Right lung (tissue), 10 donors: ENCODE results near the gene TSR2. TPM values are rescaled to one million over a fixed set of nuclear protein-coding genes. Genes with fewer than 3 reads are reported as not detected.

Source experiments
- DNase-seq, 2 donors: peaks; one replicate each; pipeline ENCODE4 v3.0.0-alpha.2; 2013
- long read RNA-seq, 8 donors: transcript quantifications; one replicate each; lab custom pipeline, GENCODE V29; 2026
- polyA plus RNA-seq, 5 donors: library from polyadenylated mRNA; unstranded; fragments of 120-200 nt; gene quantifications; one replicate each; pipeline versions ENCODE4 v1.2.1 to v1.2.3, GENCODE V29; 2013; ENCODE audit warnings: inconsistent platforms in 1 of 5, low replicate concordance in 1 of 5; ENCODE audit not compliant: insufficient read length in 5 of 5, insufficient read depth in 1 of 5

TSR2 gene
- polyA plus RNA-seq = 10 to 100 TPM; 37.6 to 50.0 (median 43.8) TPM
- long read RNA-seq, donor 1, transcript TSR2-201 (5 exons, 1,534 nt) = major isoform, 19 of 19 reads
- long read RNA-seq, donor 1, partial matches to known transcripts = 0 of 19 reads
- long read RNA-seq, donor 1, other reads (novel, unspliced or antisense) = 0 of 19 reads
- long read RNA-seq, donor 2, transcript TSR2-201 (5 exons, 1,534 nt) = major isoform, 19 of 36 reads
- long read RNA-seq, donor 2, partial matches to known transcripts = 17 of 36 reads
- long read RNA-seq, donor 2, other reads (novel, unspliced or antisense) = 0 of 36 reads
- long read RNA-seq, donor 3, transcript TSR2-201 (5 exons, 1,534 nt) = major isoform, 17 of 23 reads
- long read RNA-seq, donor 3, partial matches to known transcripts = 6 of 23 reads
- long read RNA-seq, donor 3, other reads (novel, unspliced or antisense) = 0 of 23 reads
- long read RNA-seq, donor 4, transcript TSR2-201 (5 exons, 1,534 nt) = major isoform, 10 of 10 reads
- long read RNA-seq, donor 4, partial matches to known transcripts = 0 of 10 reads
- long read RNA-seq, donor 4, other reads (novel, unspliced or antisense) = 0 of 10 reads
- long read RNA-seq, donor 5, transcript TSR2-201 (5 exons, 1,534 nt) = major isoform, 17 of 33 reads
- long read RNA-seq, donor 5, partial matches to known transcripts = 16 of 33 reads
- long read RNA-seq, donor 5, other reads (novel, unspliced or antisense) = 0 of 33 reads
- long read RNA-seq, donor 6, transcript TSR2-201 (5 exons, 1,534 nt) = major isoform, 26 of 46 reads
- long read RNA-seq, donor 6, partial matches to known transcripts = 20 of 46 reads
- long read RNA-seq, donor 6, other reads (novel, unspliced or antisense) = 0 of 46 reads
- long read RNA-seq, donor 7, transcript TSR2-201 (5 exons, 1,534 nt) = major isoform, 22 of 28 reads
- long read RNA-seq, donor 7, partial matches to known transcripts = 6 of 28 reads
- long read RNA-seq, donor 7, other reads (novel, unspliced or antisense) = 0 of 28 reads
- long read RNA-seq, donor 8, transcript TSR2-201 (5 exons, 1,534 nt) = major isoform, 6 of 6 reads
- long read RNA-seq, donor 8, partial matches to known transcripts = 0 of 6 reads
- long read RNA-seq, donor 8, other reads (novel, unspliced or antisense) = 0 of 6 reads

DNA sequence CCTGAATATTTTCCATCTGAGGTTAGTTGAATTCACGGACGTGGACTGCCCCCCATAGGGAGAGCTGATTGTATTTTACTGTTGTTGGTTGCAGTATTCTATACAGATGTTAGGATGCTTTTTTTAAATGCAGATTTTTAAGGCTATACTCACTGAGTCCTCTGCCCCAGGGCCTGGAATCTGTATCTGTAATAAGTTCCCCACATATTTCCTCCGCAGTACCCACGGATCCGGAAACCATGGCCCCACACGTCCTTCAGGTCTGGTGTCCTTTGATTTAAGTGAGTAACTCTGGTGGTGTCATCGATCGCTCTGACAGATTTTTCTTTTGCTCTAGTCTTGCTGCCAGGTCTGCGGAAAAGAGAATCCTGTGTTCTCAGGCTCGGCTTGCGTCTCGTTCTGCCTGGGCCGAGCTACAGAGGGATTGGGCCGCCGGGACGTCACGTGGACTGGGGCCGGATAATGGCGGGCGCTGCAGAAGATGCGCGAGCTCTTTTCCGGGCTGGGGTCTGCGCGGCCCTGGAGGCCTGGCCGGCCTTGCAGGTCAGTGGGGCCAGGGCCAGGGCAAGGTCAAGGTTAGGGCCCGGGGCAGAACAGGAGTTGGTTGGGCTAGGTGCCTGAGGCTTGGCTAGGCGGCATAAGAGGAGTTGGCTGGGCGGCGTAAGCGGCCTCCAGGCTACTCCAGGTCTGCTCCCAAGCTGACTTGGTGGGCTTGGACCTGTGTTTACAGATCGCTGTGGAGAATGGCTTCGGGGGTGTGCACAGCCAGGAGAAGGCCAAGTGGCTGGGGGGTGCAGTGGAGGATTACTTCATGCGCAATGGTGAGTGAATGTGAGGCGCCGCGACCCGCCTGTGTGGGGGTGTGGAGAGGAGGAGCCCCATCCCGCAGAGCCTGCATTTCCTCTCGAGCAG, at the start of gene TSR2:
Gene TSR2 (plus strand): TSS at position 445 of the 912 bp plus-strand sequence. CDS start 18 bp downstream, at position 463.
- DNase-seq = peak; percentile 69 to 70

GRCh38 chrX:54397113-54397512, 43.1 kb upstream of the TSR2 start:
- DNase-seq = no peak

- no peak for DNase-seq
Measured at GRCh38 chrX:54407266-54407665, 32.9 kb upstream of the TSR2 start.

DNA sequence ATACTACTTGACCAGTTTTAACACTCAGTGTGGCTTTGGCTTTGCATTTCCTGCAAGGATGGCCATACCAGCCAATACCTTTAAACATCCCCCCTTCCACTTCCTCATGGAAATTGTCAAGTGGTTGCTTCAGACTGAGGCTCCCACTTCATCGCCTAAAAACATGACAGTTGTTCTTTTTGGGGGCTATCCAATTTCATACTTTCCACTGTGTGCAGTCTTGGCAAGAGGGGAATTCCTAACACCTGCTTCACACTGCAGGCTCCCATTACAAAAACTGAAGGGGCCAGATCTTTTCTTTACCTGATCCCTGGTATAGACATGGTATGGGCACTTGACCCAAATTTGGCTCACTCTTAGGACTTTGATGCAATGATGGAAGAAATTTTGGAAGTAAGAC, 28.5 kb upstream of the TSR2 start:
- DNase-seq = no peak

GRCh38 chrX:54413753-54414152, 26.5 kb upstream of the TSR2 start:
- no peak for DNase-seq

- DNase-seq = no peak
Measured at GRCh38 chrX:54415534-54416350, 24.5 kb upstream of the TSR2 start.

GRCh38 chrX:54416965-54417364, 23.2 kb upstream of the TSR2 start:
- DNase-seq = no peak

DNA sequence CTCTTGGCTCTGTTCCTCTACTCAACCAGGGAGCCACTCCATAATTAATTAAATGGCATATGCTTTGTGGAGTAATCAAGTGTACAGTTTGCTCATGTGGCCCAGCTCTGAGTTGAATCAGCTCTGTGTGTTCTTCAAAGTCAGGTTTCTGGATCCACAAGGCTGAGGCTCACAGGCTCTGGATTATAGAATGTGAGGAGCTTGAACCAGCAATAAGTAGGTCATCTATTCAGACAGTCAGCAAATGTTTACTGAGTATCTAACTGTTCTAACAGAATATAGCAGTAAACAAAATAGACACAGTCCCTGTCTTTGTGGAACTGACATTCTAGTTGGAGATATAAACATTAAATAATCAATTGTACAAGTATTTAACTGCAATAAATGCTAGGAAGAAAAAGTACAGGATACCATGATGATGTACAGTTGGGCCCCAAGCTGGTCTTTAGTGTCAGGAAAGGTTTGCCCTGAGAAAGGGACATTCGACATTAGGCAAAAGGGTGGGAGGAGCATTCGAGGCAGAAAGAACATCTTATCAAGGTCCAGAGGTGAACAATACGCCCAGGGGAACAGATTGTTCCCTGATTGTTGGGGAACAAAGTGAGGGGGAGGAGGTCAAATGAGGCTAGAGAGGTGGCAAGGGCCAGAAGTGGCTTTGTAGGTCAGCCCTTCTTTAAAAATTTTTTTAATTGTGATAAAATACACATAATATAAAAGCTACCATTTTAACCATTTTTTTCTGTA, 20.5 kb upstream of the TSR2 start:
- no peak for DNase-seq

- no peak for DNase-seq
Measured at GRCh38 chrX:54422168-54422567, 18.0 kb upstream of the TSR2 start.

GRCh38 chrX:54423161-54423888, 16.9 kb upstream of the TSR2 start:
- DNase-seq = no peak

DNA sequence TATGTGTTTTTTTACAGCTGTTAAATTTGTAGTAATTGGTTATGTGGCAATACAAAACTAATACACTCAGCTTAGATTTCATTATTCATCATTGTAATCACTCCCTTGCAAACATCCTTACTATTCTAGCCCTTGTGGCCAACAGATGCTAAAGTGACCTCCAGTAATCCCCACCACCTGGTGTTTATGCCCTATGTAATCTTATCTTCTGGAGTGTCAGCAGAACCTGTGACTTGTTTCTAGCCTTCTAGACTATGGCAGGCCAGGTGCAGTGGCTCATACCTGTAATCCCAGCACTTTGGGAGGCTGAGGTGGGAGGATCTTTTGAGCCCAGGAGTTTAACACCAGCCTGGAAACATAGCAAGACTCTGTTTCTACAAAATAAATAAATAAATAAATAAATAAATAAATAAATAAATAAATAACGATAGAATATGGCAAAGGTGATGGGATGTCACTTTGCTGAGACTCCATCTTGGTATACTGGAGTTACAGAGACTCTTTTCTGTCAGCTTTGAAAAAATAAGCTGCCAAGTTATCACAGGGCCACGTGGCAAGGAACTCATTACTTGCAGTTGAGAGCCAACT, 12.3 kb upstream of the TSR2 start:
- no peak for DNase-seq

GRCh38 chrX:54430519-54430918, 9.7 kb upstream of the TSR2 start:
- no peak for DNase-seq

DNA sequence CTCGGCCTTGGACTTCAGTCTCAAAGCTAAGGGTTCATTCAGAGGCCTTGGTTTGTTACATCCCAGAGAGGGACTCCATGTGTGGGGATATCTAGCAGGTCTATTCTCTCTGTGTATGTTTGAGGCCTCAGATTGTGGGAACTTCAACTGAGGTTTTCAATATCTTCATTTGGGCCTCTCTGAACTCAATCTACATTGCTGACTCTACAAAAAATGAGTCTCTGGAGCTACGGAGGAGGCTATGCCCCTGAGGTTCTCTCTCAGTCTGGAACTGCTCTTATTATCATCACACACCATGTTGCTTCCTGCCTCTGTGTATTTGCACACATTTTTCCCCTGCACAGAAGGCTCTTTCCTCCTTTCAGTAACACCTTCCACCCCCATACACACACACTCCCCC, 5.1 kb upstream of the TSR2 start:
- DNase-seq = no peak

- DNase-seq = no peak
Measured at GRCh38 chrX:54442790-54443189, 2.6 kb downstream of the TSR2 start.

- no peak for DNase-seq
Measured at GRCh38 chrX:54444752-54445151, 4.5 kb downstream of the TSR2 start.

GRCh38 chrX:54446084-54446483, 5.9 kb downstream of the TSR2 start:
- no peak for DNase-seq

GRCh38 chrX:54447461-54447860, 7.3 kb downstream of the TSR2 start:
- DNase-seq = no peak

GRCh38 chrX:54449929-54450328, 9.7 kb downstream of the TSR2 start:
- DNase-seq = no peak
